Stimulated activated CD8-positive, alpha-beta memory T cell treated with anti-CD3 and anti-CD28 coated beads, Interleukin-2, amount 100 ng/mL, for 48 hours (primary cell): ENCODE data around the gene FOXN3.

ENCODE experiments used
- DNase-seq, 2 donors: peaks; one replicate each; pipeline ENCODE4 v3.0.0-alpha.2; 2020; ENCODE audit warnings: low read depth in 2 of 2

The FOXN3 gene

GRCh38 chr14:89198544-89199329 lies 218.3 kb downstream of the FOXN3 start:
- no peak for DNase-seq

- DNase-seq, result no peak
Measured at GRCh38 chr14:89197623-89198022, 219.4 kb downstream of the FOXN3 start.

- no peak for DNase-seq
Measured at GRCh38 chr14:89196545-89196944, 220.5 kb downstream of the FOXN3 start.

DNA sequence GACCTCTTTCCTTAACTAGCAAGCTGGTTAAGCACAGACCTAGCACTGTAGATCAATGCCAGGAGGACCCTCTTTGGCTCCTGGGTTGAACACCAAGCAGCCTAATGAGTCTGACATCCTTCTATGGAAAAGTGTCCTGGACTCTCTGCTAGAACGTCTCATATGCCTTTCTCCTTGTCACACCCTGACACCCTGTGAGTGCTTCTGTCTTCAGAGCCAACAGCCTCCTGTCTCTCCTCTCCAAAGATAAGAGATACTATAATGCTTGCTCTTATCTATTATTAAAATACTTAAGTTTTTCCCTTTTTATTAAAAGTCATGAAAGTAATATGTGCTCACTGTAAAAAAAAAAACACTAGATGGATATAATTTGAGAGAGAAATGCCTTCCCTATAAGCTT lies 222.7 kb downstream of the FOXN3 start:
- no peak for DNase-seq

GRCh38 chr14:89190765-89191513 lies 226.1 kb downstream of the FOXN3 start:
- no peak for DNase-seq

DNA sequence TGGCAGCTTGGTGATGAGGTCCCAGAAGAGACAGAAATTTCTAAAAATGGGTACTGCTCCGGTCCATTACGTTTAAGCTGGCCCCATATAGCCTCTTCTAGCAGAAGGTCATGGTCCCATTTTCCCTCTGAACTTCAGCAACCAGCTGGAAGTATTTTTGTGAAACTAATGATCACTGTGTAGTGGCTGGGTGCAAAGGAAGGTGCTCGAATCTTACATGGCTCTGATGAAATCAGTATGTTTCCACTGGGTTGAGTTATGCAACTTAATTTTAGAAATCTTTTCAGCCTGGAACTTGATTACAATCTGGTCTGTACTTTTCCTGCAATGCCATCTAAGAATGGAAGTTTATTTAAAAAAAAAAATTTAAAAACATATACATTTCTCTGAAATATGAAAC lies 228.5 kb downstream of the FOXN3 start:
- DNase-seq, result no peak

GRCh38 chr14:89187501-89187900 lies 229.5 kb downstream of the FOXN3 start:
- DNase-seq, result no peak

DNA sequence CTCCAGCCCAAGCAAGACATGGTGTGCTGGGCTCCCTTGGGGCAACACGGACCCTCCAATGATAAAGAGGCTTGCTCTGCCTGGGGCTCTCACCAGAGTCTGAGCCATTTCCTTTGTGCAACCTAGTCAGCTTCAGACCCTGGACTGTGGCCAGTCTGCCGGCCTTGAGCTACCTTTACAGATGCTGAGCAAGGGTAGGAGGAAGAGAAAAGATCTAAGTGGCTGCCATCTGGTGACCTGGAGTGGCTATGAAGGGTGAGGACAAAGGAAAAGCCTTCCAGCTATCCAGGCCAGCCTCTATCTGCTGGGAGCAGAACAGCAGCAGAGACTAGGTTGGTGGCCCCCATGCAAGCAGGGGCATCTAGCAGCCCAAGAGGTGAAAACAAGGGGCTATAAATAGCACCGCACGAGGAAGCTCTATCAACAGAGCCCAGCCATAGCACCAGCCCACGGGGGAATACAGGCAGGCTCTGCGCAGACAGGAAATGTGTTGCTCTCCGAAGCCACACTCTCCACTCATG lies 230.1 kb downstream of the FOXN3 start:
- no peak for DNase-seq

DNA sequence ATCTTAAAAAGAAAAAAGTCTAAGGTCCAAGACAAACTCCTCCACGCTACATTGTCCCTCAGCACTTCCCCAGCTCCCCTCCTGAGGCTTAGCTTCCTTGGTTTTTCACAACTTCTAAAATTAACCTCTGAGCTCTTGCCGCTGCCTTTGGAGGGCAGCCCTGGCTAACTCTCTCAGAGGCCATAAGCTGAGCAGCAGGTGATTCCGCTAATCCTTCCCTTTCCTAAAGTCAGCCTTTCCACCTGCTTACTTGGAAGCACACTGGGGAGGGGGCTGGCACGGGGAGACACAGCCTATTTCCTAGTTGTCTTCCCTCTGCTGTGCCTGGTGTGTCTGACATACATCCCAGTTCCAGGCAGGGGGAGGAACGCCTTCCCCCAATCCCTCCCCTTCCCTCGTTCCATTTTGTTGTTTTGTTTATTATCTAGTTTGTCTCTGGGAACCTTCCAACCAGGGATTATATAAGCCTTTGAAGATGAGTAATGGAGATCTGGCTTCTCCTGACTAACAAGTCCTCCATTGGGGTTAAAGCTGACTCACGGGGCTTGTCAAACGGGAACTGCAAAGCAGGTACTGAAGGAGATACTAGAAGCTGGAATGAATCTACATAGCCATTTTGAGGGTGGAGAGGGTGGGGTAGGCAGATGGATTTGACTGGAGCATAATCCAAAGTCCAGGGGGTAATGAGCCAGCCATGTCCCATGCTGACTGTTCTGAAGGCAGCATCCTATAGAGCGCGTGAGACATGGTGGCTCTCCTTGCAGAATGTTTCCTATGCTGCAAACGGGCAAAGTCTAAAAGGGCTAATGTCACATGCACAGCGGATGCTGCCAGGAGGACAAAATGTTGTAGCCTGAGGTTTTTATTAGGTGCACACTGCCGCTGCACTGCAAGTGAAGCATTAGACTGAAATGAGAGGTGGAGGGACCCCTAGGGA lies 230.8 kb downstream of the FOXN3 start:
- DNase-seq, result no peak

DNA sequence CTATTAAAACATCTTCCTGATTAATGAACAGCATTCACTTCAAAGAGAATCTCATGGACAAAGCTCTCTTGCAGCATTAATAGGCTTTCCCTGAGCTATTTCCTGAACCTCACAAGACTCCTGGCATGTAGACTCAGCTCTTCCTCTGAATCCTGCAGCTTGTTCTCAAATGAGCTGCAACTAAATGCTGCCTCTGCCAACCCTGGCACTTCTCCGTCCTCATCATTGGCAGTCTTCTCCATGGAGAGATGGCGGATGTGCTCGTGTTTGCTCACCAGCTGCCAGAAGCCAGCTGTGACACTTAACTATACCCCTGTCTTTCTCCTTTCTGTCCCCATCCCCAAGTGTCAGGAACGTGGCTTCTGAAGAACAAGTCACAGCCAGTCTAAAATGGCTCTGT lies 232.1 kb downstream of the FOXN3 start:
- no peak for DNase-seq

- no peak for DNase-seq
Measured at GRCh38 chr14:89182326-89182725, 234.7 kb downstream of the FOXN3 start.

DNA sequence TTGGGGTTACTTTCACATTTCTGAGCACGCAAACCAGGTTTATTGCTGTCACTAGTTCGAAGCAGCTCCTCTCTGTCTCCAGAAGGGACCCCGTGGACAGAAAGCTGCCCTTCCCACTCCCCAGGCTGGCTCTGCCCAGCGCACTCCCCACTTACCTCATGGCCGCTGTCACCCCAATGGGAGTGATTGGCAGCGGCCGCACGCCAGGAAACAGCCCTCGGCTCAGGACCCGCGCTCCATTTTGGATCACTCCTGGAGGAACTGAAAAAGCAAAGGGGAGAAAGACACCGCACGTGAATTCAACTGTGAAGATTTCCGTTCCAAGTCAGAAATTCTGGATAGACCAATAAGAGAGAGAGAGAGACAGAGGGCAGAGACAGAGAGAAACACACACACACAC lies 236.5 kb downstream of the FOXN3 start:
- DNase-seq, result no peak

GRCh38 chr14:89179891-89180404 lies 237.1 kb downstream of the FOXN3 start:
- no peak for DNase-seq

DNA sequence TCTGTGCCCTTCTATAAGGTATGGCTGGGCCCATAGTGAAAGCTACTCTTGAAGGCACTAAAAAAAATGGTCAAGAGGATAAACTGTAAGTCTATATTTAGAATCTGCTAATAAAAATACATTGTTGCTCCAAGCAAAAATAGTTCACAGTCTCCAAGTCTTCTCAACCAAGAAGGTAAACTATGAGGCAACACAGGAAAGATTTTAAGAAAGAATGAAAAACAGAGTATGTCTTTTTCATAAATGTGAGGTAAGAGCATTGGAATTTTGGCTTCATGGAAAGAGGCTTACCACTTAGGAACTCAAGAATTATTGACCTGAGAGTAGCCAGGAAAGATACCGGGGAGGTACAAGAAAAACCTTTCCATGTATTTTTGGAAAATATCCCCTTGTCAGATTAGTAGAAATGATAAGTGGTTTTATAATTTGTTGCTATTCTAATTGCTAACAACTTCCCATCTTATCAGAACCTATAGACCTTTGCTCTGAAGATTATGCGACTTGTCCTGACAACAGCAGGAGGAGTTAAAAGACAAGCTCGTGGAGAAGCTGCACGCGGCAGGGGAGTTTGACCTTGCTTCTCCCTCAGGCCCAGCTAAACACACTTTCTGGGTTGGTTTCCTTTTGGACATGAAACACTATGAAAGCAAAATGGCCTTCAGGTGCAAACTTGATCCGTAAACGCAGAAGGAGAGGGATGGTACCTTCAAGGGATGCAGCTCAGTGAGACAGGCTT lies 238.1 kb downstream of the FOXN3 start:
- no peak for DNase-seq

DNA sequence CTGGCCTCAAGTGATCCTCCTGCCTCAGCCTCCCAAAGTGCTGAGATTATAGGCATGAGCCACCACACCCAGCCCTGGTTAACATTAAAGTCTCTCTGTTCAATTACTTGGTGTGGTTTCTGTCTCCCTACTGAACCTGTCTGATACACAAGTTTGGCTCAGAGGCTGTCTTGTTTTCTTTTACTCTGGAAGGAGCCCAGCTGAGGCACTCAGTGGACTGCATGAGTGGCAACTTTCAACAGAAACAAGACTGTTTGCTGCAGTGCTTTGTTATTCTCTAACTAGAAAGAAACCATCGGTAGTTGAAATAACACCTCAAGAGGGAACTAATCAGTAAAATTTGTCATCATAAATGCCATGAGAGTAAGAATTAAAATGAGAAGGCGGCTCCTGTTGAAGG lies 238.7 kb downstream of the FOXN3 start:
- no peak for DNase-seq

- no peak for DNase-seq
Measured at GRCh38 chr14:89175881-89176799, 240.9 kb downstream of the FOXN3 start.

GRCh38 chr14:89171628-89172027 lies 245.4 kb downstream of the FOXN3 start:
- no peak for DNase-seq

GRCh38 chr14:89171168-89171567 lies 245.9 kb downstream of the FOXN3 start:
- DNase-seq, result no peak

DNA sequence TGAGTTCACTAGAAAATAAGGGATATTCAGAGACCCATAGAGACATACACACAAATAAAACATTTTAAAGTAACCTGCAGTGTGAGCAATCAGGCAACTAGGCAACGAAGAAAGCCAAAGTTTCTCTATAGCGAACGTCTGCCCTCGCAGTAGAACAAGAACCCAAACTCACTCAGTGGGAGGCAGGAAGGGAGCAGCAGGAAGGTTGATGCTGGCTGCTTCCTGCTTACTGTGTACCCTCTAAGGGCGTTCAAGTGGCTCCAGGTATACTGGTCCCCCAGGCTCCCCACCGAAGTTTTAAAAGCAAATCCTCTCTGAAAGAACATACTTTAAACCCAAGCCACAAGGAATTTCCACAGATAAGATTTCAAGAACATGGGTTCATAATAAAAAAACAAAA lies 249.3 kb downstream of the FOXN3 start:
- DNase-seq, result no peak

DNA sequence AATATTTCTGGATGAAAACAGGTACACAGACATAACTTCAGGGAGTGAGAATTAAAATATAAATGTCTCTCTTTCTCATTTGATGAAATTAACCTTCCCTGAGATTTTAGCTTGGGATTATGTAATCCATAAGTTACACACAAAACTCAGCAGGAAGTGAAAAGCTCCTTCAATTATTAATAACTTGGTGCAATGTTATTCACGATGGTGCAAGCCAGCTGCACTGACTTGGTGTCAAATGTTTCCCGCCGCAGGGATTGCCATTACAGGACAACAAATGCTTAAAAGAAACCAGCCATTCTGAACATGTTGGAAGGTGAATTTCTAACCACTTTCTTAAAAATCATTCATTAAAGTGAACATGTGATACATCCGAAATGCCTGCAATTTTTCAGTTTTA lies 250.4 kb downstream of the FOXN3 start:
- no peak for DNase-seq
